Lung (tissue), 12 donors: ENCODE results near the gene EHBP1. TPM values are rescaled to one million over a fixed set of nuclear protein-coding genes. Genes with fewer than 3 reads are reported as not detected.

Source experiments
- ATAC-seq: fragments of 200-7000 bp; cut with Tn5 transposase; one replicate; pipeline ENCODE4 v1.9.1; 2020; ENCODE audit warnings: moderate number of reproducible peaks; ENCODE audit not compliant: insufficient read depth, low FRiP score
- DNase-seq, 3 donors: peaks; one replicate each; pipeline ENCODE4 v3.0.0-alpha.2; 2013 to 2017
- H3K27ac ChIP-seq, 2 donors: one replicate each; pipeline ENCODE4 v1.5.1; 2013; ENCODE audit warnings: mild to moderate bottlenecking in 2 of 2, moderate library complexity in 2 of 2, control low read depth in 1 of 2, inconsistent platforms in 1 of 2, low read depth in 1 of 2, low read length in 1 of 2
- H3K27me3 ChIP-seq, 3 donors: one replicate each; pipeline ENCODE4 v1.5.1; 2013; ENCODE audit warnings: low read length in 2 of 3; ENCODE audit not compliant: control insufficient read depth in 3 of 3, insufficient read depth in 3 of 3
- H3K36me3 ChIP-seq, 4 donors: one replicate each; pipeline ENCODE4 v1.5.1; 2013; ENCODE audit warnings: low read length in 4 of 4, mild to moderate bottlenecking in 1 of 4, moderate library complexity in 1 of 4; ENCODE audit not compliant: control insufficient read depth in 4 of 4, insufficient read depth in 4 of 4
- H3K4me1 ChIP-seq, 5 donors: one replicate each; pipeline ENCODE4 v1.5.1; 2013; ENCODE audit warnings: low read length in 5 of 5, mild to moderate bottlenecking in 2 of 5, moderate library complexity in 1 of 5; ENCODE audit not compliant: control insufficient read depth in 5 of 5, insufficient read depth in 5 of 5
- H3K4me3 ChIP-seq: one replicate; pipeline ENCODE4 v1.5.1; 2013; ENCODE audit warnings: mild to moderate bottlenecking, control low read depth, moderate library complexity
- H3K9ac ChIP-seq, 2 donors: one replicate each; pipeline ENCODE4 v1.5.1; 2013; ENCODE audit warnings: low read length in 2 of 2, control low read depth in 1 of 2; ENCODE audit not compliant: insufficient read depth in 1 of 2
- H3K9me3 ChIP-seq, 4 donors: one replicate each; pipeline ENCODE4 v1.5.1; 2013; ENCODE audit warnings: low read length in 3 of 4, mild to moderate bottlenecking in 1 of 4, moderate library complexity in 1 of 4; ENCODE audit not compliant: control insufficient read depth in 4 of 4, insufficient read depth in 3 of 4
- CTCF ChIP-seq: IDR thresholded peaks from 2 replicates; pipeline ENCODE4 v1.5.1; 2012; ENCODE audit warnings: mild to moderate bottlenecking; ENCODE audit errors: control extremely low read depth, extremely low read depth
- WGBS, 2 donors: extraction: QIAGEN DNeasy Blood & Tissue Kit; methylation state at CpG; one replicate each; pipeline ENCODE4 v1.1.7; 2013; 5-methylcytosine and 5-hydroxymethylcytosine counted together
- polyA plus RNA-seq, 2 donors: library from polyadenylated mRNA; stranded (reverse); fragments of 200-250 nt; gene quantifications; one replicate each; pipeline ENCODE4 v1.2.1, GENCODE V29; 2013
- total RNA-seq, 2 donors: library from RNA; depleted of rRNA in 1 of 2; stranded (reverse); fragments of >200 nt in 1 of 2; gene quantifications; one replicate each; pipeline ENCODE4 v1.2.1, GENCODE V29; 2014 to 2021
- donor health status: control.
- donor health status: control.
- donor health status: Bipolar disorder and iron deficiency.
- donor health status: healthy.
- donor health status: DM: yes; HTN: yes; CAD: no.

The EHBP1 gene
- total and polyA plus RNA-seq, 4 donors: 7.9 to 83.2 (median 22.7) TPM

DNA sequence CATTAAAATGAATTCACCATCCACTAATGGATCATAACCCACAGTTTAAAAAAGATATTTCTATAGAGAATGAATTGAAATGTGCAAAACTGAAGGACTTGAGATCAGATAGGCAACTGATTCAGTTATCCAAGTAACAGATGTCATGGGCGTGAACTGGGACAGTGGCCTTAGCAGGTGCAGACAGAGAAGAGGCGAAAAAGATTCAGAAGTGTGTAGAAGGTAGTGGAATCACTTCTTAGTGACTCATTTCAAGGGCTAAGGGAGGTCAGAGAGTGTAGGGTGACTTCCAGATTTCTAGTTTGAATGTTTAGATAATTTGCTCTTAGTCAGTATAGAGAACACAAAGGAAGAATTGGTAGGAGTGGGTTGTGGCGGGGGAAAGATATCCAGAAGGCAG, 79.7 kb downstream of the EHBP1 start:
- TF ChIP-seq CTCF: no peak
- H3K9me3 ChIP-seq: peaks cover 0 to 3% (median 0%) of the 10 kb centered on the region in 4 donors
- no peaks in the 10 kb centered on the region for H3K36me3 ChIP-seq
- DNase-seq (no peak), ATAC-seq (no peak)
- no peak overlapping the region for H3K4me3 ChIP-seq
- no peak overlapping the region for H3K27ac ChIP-seq
- no peak overlapping the region for H3K9ac ChIP-seq
- H3K4me1 ChIP-seq: peaks cover 0 to 5% (median 0%) of the 10 kb centered on the region in 5 donors
- H3K27me3 ChIP-seq: no peaks in the 10 kb centered on the region
- 94 to 97% methylated on average over 3 of the region's 3 CpGs for WGBS, 2 donors

DNA sequence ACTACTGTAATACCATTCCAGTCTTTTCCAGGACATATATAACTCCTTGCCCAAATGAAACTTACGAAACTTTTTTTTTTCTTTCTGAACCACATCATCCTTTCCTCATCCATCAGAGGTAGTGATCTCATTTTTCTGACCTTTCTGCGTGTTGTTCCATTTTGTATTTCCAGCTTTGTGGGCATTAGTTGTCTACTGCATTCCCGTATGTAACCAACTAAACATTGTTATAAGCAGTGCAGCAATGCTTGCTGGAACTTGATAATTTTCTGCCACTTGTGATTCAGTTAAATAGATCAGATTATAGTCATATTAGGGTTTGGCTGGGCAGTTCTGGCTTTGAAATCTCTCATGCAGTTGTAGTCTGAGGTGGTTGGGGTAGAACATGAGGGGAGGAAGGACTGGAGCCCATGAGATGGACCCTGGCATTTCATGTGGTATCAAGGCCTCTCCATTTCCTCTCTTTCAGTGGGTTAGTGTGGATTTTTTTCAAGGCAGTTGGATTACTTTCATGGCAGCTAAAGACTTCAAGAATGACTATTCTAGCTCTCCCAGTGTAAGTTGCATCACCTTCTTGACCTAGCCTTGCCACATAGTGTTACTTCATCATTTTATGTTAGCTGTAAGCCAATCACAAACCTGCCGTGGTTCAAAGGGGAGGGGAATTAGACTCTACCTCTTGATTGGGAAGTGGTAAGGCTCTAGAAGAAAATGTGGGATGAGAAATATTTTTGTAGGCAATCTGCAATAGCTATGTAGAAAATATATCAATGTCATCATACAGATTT, 80.5 kb downstream of the EHBP1 start:
- 81 to 85% methylated on average over 4 of the region's 4 CpGs for WGBS, 2 donors
- H3K9ac ChIP-seq: no peak overlapping the region
- no peaks in the 10 kb centered on the region for H3K27me3 ChIP-seq
- TF ChIP-seq CTCF: no peak
- peaks cover 0 to 5% (median 0%) of the 10 kb centered on the region in 5 donors for H3K4me1 ChIP-seq
- no peak overlapping the region for H3K27ac ChIP-seq
- ATAC-seq: no peak
- no peaks in the 10 kb centered on the region for H3K36me3 ChIP-seq
- H3K9me3 ChIP-seq: peaks cover 0 to 3% (median 0%) of the 10 kb centered on the region in 4 donors
- no peak for DNase-seq
- H3K4me3 ChIP-seq: no peak overlapping the region

DNA sequence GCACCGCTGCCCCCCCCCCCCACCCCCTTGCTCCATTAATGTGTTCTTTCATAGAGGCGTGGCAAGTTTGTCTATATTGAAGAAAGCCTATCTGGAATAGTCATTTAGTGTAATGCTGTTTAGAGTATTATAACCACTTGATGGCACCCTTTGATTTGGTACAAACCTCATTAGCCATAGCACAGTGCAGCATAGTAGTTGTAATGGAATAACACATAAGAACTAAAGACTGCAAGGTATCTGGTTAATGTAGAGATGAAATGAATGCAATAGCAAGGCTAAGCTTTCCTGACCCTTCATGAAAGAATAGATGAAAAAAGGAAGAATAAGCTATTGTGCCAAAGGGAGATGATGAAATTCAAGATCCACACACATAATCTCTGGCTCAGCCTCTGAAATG, 81.9 kb downstream of the EHBP1 start:
- H3K36me3 ChIP-seq: no peaks in the 10 kb centered on the region
- H3K27me3 ChIP-seq: no peaks in the 10 kb centered on the region
- ATAC-seq: peak; percentile 62
- H3K4me1 ChIP-seq: peaks cover 0 to 5% (median 0%) of the 10 kb centered on the region in 5 donors
- H3K27ac ChIP-seq: no peak overlapping the region
- no peak overlapping the region for H3K4me3 ChIP-seq
- DNase-seq: peak in 2 of 3 donors; percentile 61 to 76
- H3K9me3 ChIP-seq: peaks cover 0 to 3% (median 0%) of the 10 kb centered on the region in 4 donors
- WGBS, 2 donors: 32 to 41% methylated on average over 2 of the region's 2 CpGs
- TF ChIP-seq CTCF: no peak
- H3K9ac ChIP-seq: no peak overlapping the region
